Breast epithelium (tissue), 4 donors: ENCODE results near the gene DAB2IP. TPM values are rescaled to one million over a fixed set of nuclear protein-coding genes. Genes with fewer than 3 reads are reported as not detected.

Experiments used
- DNase-seq, 2 donors: peaks; one replicate each; pipeline ENCODE4 v3.0.0-alpha.2; 2019; ENCODE audit warnings: low spot score in 2 of 2
- H3K27ac ChIP-seq, 2 donors: fragments of 200-600 bp; sonication (generic) in 1 of 2; one replicate each; pipeline ENCODE4 v1.5.1; 2016 to 2019; ENCODE audit warnings: mild to moderate bottlenecking in 1 of 2
- H3K27me3 ChIP-seq, 2 donors: fragments of 200-600 bp; sonication (generic) in 1 of 2; one replicate each; pipeline versions ENCODE4 v1.5.1 to v1.6.0; 2017 to 2019; ENCODE audit warnings: control low read depth in 1 of 2, mild to moderate bottlenecking in 1 of 2
- H3K36me3 ChIP-seq: fragments of 200-600 bp; one replicate; pipeline ENCODE4 v1.5.1; 2019
- H3K4me1 ChIP-seq, 2 donors: fragments of 200-600 bp; sonication (generic); one replicate each; pipeline ENCODE4 v1.5.1; 2016 to 2019; ENCODE audit warnings: control low read depth in 1 of 2
- H3K4me3 ChIP-seq, 3 donors: fragments of 200-600 bp; sonication (generic); 1 replicate in 2 of 3; 2 replicates in 1 of 3; pipeline ENCODE4 v1.5.1; 2016 to 2019; ENCODE audit warnings: mild to moderate bottlenecking in 3 of 3, moderate library complexity in 2 of 3
- H3K9me3 ChIP-seq, 2 donors: fragments of 200-600 bp; sonication (generic) in 1 of 2; one replicate each; pipeline ENCODE4 v1.5.1; 2016 to 2019; ENCODE audit warnings: control low read depth in 1 of 2
- CTCF ChIP-seq, 3 donors: fragments of 450-650 bp; IDR thresholded peaks; one replicate each; pipeline ENCODE4 v1.5.1; 2016 to 2017; ENCODE audit warnings: antibody characterized with exemption in 3 of 3, mild to moderate bottlenecking in 3 of 3, moderate library complexity in 3 of 3
- POLR2A ChIP-seq: fragments of 450-650 bp; IDR thresholded peaks from one replicate; pipeline ENCODE4 v1.6.1; 2016; ENCODE audit warnings: antibody characterized with exemption, mild to moderate bottlenecking, moderate library complexity
- POLR2AphosphoS5 ChIP-seq, 3 donors: sonication (generic); formaldehyde crosslinking; IDR thresholded peaks; one replicate each; pipeline ENCODE4 v1.6.1; 2017; ENCODE audit warnings: antibody characterized with exemption in 3 of 3
- intact Hi-C: fragments of 100-400 bp; cut with DNase I; formaldehyde crosslinking; loops from one replicate; pipeline ENCODE4 v1.15.1; 2023; ENCODE audit warnings: low total_unique reads
- total RNA-seq, 3 donors: library from RNA; depleted of rRNA; stranded (reverse); fragments of >200 nt; gene quantifications; one replicate each; pipeline ENCODE4 v1.1.0, GENCODE V29; 2016

DAB2IP gene
- total RNA-seq, 3 donors from 2014 or later = 16.0 to 56.0 (median 55.8) TPM

GRCh38 chr9:121654499-121655140 lies 3.2 kb downstream of the DAB2IP start:
- Histone ChIP-seq H3K4me3 (no peak overlapping the region), H3K9me3 (no peaks in the 10 kb centered on the region), H3K27me3 (no peaks in the 10 kb centered on the region), H3K27ac (peak overlapping the region in 1 of 2 donors; percentile 41), H3K4me1 (peaks cover 0 to 4% of the 10 kb centered on the region in 2 donors), H3K36me3 (no peaks in the 10 kb centered on the region)
- intact Hi-C loops = no loop called here
- no peak for DNase-seq
- TF ChIP-seq CTCF (IDR thresholded peaks at IDR 0.05) = no peak

DNA sequence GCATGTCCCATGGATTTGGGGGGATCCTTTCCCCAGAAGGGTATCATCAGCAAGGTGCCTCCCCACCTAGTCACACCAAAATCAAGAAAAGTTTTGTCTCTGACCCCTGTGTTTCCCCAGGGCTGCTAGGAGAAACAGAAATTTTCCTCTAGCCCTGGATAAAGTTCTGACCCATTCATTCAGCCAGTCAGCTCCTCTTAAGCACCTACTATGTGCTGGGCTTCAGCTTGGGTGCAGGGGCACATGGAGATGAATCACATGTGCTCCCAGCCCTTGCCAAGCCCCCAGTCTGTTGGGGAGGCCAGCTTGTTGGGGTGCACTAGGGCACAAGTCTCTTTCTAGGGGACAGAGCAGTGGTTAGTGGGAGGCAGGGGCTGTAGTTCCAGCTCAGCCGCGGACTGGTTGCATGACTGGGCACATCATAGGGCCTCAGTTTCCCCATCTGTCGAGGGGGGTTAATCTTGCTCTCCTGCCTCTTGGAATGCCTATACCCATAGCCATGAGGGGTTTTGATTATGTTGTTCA lies 3.9 kb downstream of the DAB2IP start:
- Histone ChIP-seq H3K4me3 (no peak overlapping the region), H3K27ac (peak overlapping the region in 1 of 2 donors; percentile 7), H3K27me3 (no peaks in the 10 kb centered on the region), H3K4me1 (peaks cover 0 to 4% of the 10 kb centered on the region in 2 donors), H3K9me3 (no peaks in the 10 kb centered on the region), H3K36me3 (no peaks in the 10 kb centered on the region)
- TF ChIP-seq CTCF (IDR thresholded peaks at IDR 0.05) (no peak), POLR2A (no peak), POLR2AphosphoS5 (IDR thresholded peaks at IDR 0.05) (no peak)
- intact Hi-C loops = no loop called here
- DNase-seq = no peak

GRCh38 chr9:121656941-121657470 lies 5.6 kb downstream of the DAB2IP start:
- H3K4me3 ChIP-seq = no peak overlapping the region
- no peak for TF ChIP-seq POLR2AphosphoS5 (IDR thresholded peaks at IDR 0.05)
- TF ChIP-seq POLR2A = no peak
- no peak for TF ChIP-seq CTCF (IDR thresholded peaks at IDR 0.05)
- DNase-seq = no peak
- H3K9me3 ChIP-seq = no peaks in the 10 kb centered on the region
- intact Hi-C loops = no loop called here
- H3K4me1 ChIP-seq = no peaks in the 10 kb centered on the region
- H3K27me3 ChIP-seq = no peaks in the 10 kb centered on the region
- H3K36me3 ChIP-seq = no peaks in the 10 kb centered on the region
- H3K27ac ChIP-seq = peak overlapping the region; percentile 2 to 71

GRCh38 chr9:121658166-121658565 lies 6.7 kb downstream of the DAB2IP start:
- Histone ChIP-seq H3K27ac (peak overlapping the region; percentile 1 to 71), H3K36me3 (no peaks in the 10 kb centered on the region), H3K4me1 (no peaks in the 10 kb centered on the region), H3K9me3 (no peaks in the 10 kb centered on the region), H3K27me3 (no peaks in the 10 kb centered on the region), H3K4me3 (no peak overlapping the region)
- no peak for DNase-seq
- intact Hi-C loops = no loop called here
- TF ChIP-seq POLR2AphosphoS5 (IDR thresholded peaks at IDR 0.05) (no peak), POLR2A (no peak), CTCF (IDR thresholded peaks at IDR 0.05) (no peak)

GRCh38 chr9:121658591-121658990 lies 7.2 kb downstream of the DAB2IP start:
- H3K4me3 ChIP-seq = no peak overlapping the region
- H3K36me3 ChIP-seq = no peaks in the 10 kb centered on the region
- no peaks in the 10 kb centered on the region for H3K9me3 ChIP-seq
- H3K27me3 ChIP-seq = no peaks in the 10 kb centered on the region
- no peak for TF ChIP-seq POLR2A
- TF ChIP-seq CTCF (IDR thresholded peaks at IDR 0.05) = no peak
- no peak for TF ChIP-seq POLR2AphosphoS5 (IDR thresholded peaks at IDR 0.05)
- intact Hi-C loops = no loop called here
- no peaks in the 10 kb centered on the region for H3K4me1 ChIP-seq
- peak overlapping the region; percentile 1 to 71 for H3K27ac ChIP-seq
- no peak for DNase-seq
